GM19452 (cell line): ENCODE results near the gene GRIK4.
"Not testable (repeated sequence)": the region's sequence is repeated elsewhere in the genome, so short reads cannot be mapped to it uniquely, and the experiment has no call there.

Source experiments
- ATAC-seq: cut with Tn5 transposase; IDR thresholded peaks from one replicate; pipeline ENCODE4 v1.9.1; 2021; ENCODE audit not compliant: unreplicated experiment

GRIK4 gene

DNA sequence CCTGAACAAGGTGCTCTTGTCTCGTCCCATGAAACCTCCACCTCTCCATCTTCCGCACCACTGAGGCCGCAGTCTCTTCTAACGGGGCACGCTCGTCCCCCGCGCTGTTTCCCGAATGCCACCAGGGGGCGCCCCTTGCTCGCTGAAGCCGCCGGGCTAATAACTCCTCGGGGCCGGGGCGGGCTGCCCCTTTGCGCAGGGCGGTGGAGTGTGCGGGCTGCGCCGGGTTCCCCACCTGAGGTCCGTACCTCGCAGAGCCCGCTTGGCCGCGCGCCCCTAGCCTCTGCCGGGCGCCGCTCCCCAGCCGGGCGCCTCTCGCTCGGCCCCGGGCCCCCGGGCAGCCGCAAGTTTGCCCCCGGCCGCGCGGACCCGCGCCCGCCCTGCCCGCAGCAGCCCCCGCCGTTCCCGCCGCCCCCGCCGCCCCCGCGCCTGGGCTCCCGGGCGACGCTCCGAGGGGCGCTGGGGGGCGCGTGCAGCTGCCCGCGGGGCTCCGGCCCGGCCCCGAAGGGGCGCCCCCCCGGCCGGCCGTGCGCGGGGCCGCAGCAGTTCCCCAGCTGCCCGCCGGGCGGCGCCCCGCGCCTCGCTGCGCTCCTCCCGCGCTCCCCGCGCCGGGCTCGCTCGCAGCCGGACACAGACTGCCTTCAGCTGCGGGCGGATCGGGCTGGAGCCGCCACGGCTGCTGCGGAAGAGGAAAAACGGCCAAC is at the start of gene GRIK4:
Gene GRIK4, plus strand, starts transcription at position 633 of the 704 bp plus-strand sequence. CDS start 148,571 bp downstream, outside the sequence.
- ATAC-seq = peak; percentile 79

GRCh38 chr11:120462825-120463224 is 48.7 kb upstream of the GRIK4 start:
- ATAC-seq = no peak

DNA sequence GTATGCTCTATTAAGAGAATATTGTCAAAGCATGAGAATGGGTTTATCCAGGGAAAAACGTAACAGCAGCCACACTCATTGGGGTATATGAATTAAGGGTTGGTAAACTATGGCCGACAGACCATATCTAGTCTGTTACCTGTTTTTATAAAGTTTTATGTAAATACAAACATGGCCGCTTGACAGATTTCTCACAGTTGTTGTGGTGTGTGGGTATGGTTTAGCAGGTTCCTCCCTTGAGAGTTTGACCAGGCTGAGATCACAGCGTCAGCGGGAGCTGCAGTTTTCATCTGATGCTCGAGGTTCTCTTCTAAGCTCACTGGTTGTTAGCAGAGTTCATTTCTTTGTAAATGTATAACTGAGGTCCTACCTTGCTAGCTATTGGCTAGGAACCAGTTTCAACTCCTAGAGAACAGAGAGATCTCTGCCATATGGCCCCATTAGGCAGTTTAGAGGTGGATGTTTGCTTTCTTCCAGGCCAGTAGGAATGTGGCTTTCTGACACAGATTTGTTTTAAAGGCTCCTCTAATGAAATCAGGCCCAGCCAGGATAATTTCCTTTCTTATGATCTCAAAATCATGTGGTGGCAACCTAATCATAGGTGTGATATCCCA is 45.5 kb upstream of the GRIK4 start:
- no peak for ATAC-seq

GRCh38 chr11:120467627-120468026 is 43.9 kb upstream of the GRIK4 start:
- ATAC-seq = no peak

DNA sequence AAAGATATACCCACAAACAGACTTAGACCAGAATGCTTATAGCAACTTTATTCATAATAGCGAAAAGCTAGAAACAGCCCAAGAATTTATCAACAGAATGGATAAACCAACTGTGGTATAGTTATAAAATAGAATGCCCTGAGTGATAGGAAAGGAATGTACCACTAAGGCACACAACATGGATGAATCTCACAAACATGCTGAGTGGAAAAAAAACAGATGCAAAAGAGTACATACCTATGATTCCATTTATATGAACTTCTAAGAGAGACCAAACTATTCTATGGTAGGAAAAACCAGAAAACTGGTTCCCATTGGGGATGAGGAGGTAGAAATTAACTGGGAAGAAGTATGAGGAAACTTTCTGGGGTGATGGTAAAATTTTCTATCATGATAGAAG is 40.4 kb upstream of the GRIK4 start:
- ATAC-seq = no peak

DNA sequence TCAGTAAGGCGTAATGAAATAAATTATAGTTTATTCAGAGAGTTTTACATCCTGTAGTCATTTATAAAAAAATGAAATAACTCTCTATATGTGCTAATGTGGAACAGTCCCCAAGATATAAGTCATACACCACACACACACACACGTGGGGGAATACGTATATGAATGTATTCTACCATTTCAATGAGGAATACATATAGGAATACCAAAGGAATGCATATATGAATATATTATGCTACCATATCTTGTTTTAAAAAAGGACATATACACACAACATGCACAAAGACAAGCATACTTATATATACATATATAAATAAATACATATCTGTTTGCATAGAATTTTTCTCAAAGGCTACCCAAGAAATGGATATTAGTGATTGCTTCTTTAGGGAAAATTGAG is 39.6 kb upstream of the GRIK4 start:
- no peak for ATAC-seq

DNA sequence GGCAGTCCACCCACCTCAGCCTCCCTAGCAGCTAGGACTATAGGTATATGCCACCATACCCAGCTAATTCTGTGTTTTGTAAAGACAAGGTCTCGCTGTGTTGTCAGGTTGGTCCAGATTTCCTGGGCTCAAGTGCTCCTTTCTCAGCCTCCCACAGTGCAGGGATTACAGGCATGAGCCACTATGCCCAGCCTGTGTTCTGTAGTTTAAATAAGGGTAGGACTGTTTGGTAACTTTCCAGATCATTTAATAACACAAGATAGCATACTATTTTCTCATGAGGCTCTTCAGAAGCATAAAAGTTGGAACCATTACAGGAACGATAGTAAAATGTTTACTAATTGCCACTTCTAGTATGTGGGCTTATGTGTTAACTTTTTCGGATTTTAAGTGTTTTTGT is 38.0 kb upstream of the GRIK4 start:
- no peak for ATAC-seq

DNA sequence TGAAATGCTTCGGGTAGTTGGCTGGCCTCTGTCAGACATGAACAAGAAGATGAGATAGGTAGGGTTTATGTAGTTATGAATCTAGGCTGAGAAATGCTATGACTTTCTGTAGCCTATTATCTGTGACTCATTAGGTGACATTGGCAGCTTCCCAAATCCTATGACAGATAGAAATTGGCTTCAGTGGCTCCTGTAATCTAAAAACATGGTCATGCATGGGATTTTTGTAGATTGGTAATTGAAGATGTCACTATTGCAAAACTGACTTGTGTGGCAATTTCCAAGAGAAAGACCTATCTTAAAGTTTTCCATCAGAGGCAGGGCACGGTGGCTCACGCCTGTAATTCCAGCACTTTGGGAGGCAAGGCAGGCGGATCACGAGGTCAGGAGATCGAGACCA is 29.4 kb upstream of the GRIK4 start:
- ATAC-seq = no peak

DNA sequence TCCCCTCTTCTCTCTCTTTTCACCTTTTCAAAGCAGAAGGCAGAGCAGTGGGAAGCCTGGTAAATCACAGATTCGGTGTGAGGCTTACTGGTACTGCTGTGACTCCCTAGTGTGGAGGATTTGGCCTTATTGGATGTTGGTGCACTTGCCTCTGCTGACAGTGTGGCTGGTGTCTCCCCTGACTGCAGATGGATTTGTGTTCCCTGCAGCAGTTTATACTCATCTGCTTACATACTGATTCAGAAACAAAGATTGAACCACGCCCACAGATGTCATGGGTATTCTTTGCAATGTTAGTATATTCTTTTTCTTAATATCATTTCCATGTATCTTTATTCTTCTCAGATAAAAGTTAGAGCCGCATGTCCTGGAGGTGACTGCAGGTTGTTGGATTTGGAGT is 26.8 kb upstream of the GRIK4 start:
- ATAC-seq = no peak

DNA sequence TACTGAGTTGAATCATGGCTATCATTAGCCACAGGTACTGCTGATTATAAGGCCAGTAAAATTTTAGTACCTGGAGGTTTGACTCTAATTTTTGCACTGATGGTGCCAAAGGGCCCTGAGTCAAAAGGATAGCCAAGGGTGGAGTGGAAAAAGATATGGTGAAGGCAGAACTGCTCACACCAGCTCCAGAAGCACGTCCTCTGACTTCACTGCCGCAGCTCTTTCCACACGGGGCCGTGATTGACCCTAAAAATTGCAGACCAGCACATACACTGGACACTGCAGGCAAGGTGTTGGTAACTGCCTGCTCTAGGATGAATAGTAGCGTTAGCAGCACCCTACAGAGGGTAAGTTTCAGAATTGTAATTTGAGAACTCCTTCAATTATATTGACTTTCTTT is 25.4 kb upstream of the GRIK4 start:
- no peak for ATAC-seq

- no peak for ATAC-seq
Measured at GRCh38 chr11:120489799-120490198, 21.7 kb upstream of the GRIK4 start.

- no peak for ATAC-seq
Measured at GRCh38 chr11:120492486-120492885, 19.1 kb upstream of the GRIK4 start.

- no peak for ATAC-seq
Measured at GRCh38 chr11:120494595-120494994, 17.0 kb upstream of the GRIK4 start.

GRCh38 chr11:120499088-120499487 is 12.5 kb upstream of the GRIK4 start:
- no peak for ATAC-seq

- no peak for ATAC-seq
Measured at GRCh38 chr11:120499859-120500258, 11.7 kb upstream of the GRIK4 start.

- no peak for ATAC-seq
Measured at GRCh38 chr11:120500414-120501071, 11.0 kb upstream of the GRIK4 start.

DNA sequence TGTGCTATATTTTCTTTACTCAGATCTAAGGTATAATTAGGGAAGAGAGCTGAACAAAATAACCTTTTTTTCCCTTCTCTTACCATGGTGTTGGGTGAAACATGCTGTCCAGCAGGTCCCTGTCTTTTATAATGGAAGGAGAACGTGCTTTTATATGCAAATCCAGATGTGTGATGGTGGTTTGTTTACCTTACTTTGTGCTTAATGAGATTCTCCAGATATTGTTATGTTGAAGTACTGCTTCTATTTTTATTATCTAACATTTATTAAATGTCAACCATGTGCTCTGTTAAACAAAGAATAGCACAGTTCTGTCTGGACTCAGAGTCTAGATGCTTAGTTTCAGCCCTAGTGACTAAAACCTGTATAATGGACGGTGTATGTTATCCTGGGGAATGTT is 10.1 kb upstream of the GRIK4 start:
- ATAC-seq = no peak

DNA sequence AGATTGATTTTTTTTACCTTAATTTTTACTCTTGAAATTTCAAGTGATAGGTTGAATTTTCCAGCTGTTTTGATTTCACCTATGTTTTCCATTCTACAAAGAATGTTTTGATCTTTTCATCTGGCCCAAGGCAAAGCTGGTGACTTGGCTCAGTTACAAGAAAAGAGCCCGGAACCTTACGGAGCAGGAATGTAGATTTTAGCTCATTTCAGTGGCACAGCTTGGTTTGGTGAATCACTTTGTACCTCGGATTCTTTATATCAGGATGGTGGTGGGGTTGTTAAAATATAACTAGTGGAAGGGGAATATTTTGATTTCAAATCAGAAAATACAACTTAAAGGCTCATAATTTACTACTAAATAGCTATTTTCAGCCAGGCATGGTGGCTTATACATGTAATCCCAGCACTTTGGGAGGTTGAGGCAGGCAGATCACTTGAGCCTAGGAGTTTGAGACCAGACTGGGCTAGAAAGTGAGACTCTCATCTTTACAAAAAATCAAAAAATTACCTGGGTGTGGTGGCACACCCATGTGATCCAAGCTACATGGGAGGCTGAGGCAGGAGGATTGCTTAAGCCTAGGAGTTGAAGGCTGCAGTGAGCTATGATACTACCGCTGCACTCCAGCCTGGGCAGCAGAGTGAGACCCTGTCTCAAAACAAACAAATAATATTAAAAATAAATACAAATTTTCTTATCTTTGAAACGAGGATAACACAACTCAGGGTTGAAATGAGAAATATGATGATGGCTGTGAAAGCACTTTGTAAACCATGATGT is 9.4 kb upstream of the GRIK4 start:
- ATAC-seq = no peak

DNA sequence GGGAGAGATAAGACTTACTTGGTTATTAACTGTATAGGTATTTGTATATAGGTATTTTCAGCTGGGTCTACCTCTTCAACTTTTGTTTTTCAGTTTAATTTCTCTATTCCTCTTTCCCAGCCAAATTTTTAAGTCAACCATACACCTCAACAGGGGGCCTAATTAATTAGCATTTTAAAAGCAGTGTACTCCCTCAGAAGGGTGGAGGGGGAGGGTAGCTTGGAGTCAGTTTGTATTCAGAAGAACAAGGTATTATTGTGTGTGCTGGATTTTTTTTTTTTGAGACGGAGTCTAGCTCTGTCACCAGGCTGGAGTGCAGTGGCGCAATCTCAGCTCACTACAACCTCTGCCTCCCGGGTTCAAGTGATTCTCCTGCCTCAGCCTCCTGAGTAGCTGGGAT is 8.0 kb upstream of the GRIK4 start:
- not testable (repeated sequence) for ATAC-seq

DNA sequence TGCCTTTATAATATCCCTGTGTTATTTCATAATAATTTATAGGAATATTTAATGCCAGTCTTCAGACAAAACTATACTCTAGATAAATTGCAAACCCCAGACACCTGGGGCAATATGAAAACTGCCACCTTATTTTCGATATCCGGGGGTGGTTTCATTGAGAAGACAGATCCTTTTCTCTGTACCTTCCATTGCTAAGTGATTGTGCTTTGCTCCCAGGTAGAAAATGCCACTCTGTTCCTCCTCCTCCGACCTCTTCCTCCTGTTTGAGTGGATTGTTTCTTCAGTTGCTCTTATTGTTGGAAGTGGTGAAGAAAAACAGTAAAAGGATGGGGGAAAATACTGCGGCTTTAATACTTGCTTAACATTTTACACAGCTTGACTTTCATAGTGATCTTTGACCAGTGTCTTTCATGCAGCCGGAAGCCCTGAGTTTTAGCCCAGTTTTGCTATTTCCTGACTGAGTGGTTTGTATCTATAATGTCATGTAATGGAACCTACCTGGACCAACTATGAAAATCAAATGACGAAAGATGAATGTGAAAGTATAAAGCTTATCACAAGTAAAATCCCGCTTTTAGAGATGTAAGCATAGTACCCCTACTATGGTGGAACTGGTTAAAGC is 5.6 kb upstream of the GRIK4 start:
- no peak for ATAC-seq
